Small intestine (tissue), 7 donors: ENCODE measurements around the gene ATOH8. TPM values are rescaled to one million over a fixed set of nuclear protein-coding genes. Genes with fewer than 3 reads are reported as not detected.
A peak's percentile ranks its signal among the peaks of the same experiment; 100 is the strongest.

Source experiments
- DNase-seq, 2 donors: peaks; one replicate each; pipeline versions ENCODE4 v3.0.0 to v3.0.0-alpha.2; 2013
- FAIRE-seq: peaks from 2 replicates; lab custom pipeline; 2012; peaks lifted over from hg19 to GRCh38; lab: Jason Lieb, UNC
- H3K27ac ChIP-seq, 3 donors: one replicate each; pipeline ENCODE4 v1.5.1; 2013; ENCODE audit warnings: low read length in 2 of 3, mild to moderate bottlenecking in 2 of 3, control low read depth in 1 of 3, inconsistent platforms in 1 of 3, low read depth in 1 of 3, moderate library complexity in 1 of 3
- H3K27me3 ChIP-seq, 3 donors: one replicate each; pipeline ENCODE4 v1.6.1; 2013; ENCODE audit warnings: low read length in 3 of 3, inconsistent platforms in 1 of 3; ENCODE audit not compliant: control insufficient read depth in 3 of 3, insufficient read depth in 3 of 3
- H3K36me3 ChIP-seq, 3 donors: one replicate each; pipeline ENCODE4 v1.6.1; 2013; ENCODE audit warnings: low read length in 3 of 3, inconsistent platforms in 1 of 3, low read depth in 1 of 3, mild to moderate bottlenecking in 1 of 3, moderate library complexity in 1 of 3; ENCODE audit not compliant: control insufficient read depth in 3 of 3, insufficient read depth in 2 of 3
- H3K4me1 ChIP-seq, 3 donors: one replicate each; pipeline ENCODE4 v1.6.1; 2013; ENCODE audit warnings: low read length in 2 of 3, inconsistent platforms in 1 of 3, low read depth in 1 of 3, mild to moderate bottlenecking in 1 of 3, moderate library complexity in 1 of 3; ENCODE audit not compliant: control insufficient read depth in 3 of 3, insufficient read depth in 2 of 3
- H3K4me3 ChIP-seq, 3 donors: one replicate each; pipeline ENCODE4 v1.5.1; 2013; ENCODE audit warnings: low read length in 3 of 3, control low read depth in 1 of 3, inconsistent platforms in 1 of 3, low read depth in 1 of 3, mild to moderate bottlenecking in 1 of 3, moderate library complexity in 1 of 3
- H3K9me3 ChIP-seq, 2 donors: one replicate each; pipeline ENCODE4 v1.6.1; 2013; ENCODE audit warnings: low read depth in 1 of 2, low read length in 1 of 2; ENCODE audit not compliant: control insufficient read depth in 2 of 2, insufficient read depth in 1 of 2
- WGBS, 3 donors: extraction: QIAGEN DNeasy Blood & Tissue Kit; methylation state at CpG; one replicate each; pipeline ENCODE4 v1.1.7; 2013; 5-methylcytosine and 5-hydroxymethylcytosine counted together
- polyA plus RNA-seq, 4 donors: library from polyadenylated mRNA; stranded (reverse) in 3 of 4; unstranded in 1 of 4; fragments of 200-250 nt in 3 of 4; fragments of 120-200 nt in 1 of 4; gene quantifications; one replicate each; pipeline versions ENCODE4 v1.2.1 to v1.2.3, GENCODE V29; 2013
- donor health status: healthy with polysubstance abuse.
- donor health status: control.
- donor health status: control.
- donor health status: Bipolar disorder and iron deficiency.
- donor health status: healthy.

The ATOH8 gene
- polyA plus RNA-seq, 4 donors: 1.6 to 18.4 (median 3.7) TPM

DNA sequence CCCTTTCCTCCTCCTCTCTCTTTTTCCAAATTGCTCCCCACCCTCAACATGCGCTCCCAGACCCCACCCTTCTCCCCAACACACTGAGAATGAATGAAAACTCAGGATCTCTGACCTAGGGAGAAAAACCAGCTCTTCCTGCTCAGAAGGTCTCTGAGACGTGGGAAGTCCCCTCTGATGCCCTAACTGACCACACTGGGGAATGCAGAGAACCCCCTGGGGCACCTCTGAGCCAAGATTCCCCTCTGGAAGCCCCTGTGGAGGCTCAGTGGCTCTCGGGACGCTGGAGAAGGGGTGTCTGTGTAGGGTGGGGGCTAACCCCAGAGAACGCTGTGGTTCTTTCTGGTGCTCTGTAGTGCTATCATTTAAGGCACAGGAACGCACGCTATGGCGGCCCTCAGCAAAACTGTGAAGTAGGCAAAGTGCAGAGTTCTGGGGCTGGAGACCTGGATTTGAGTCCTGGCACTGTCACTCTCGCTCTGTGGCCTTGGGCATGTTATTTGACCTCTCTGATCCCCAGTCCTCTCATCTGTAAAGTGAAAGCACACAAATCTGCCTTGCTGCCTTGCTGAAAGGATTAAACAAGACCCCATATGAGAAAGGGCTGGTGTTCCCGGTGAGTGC, 17.1 kb downstream of the ATOH8 start:
- Histone ChIP-seq H3K4me3 (no peak overlapping the region), H3K9me3 (peaks cover 0 to 3% of the 10 kb centered on the region in 2 donors), H3K27ac (no peak overlapping the region), H3K27me3 (peaks cover 0 to 3% (median 3%) of the 10 kb centered on the region in 3 donors), H3K36me3 (peaks cover 0 to 24% (median 0%) of the 10 kb centered on the region in 3 donors), H3K4me1 (peaks cover 0 to 48% (median 5%) of the 10 kb centered on the region in 3 donors)
- WGBS, 3 donors: 81 to 88% (median 85%) methylated on average over 9 to 10 of the region's 10 CpGs
- FAIRE-seq: no peak
- DNase-seq: no peak

- FAIRE-seq: no peak
- H3K27ac ChIP-seq: peak overlapping the region in 1 of 3 donors; percentile 40
These were observed 17.7 kb downstream of the ATOH8 start for GRCh38 chr2:85771486-85771885.

DNA sequence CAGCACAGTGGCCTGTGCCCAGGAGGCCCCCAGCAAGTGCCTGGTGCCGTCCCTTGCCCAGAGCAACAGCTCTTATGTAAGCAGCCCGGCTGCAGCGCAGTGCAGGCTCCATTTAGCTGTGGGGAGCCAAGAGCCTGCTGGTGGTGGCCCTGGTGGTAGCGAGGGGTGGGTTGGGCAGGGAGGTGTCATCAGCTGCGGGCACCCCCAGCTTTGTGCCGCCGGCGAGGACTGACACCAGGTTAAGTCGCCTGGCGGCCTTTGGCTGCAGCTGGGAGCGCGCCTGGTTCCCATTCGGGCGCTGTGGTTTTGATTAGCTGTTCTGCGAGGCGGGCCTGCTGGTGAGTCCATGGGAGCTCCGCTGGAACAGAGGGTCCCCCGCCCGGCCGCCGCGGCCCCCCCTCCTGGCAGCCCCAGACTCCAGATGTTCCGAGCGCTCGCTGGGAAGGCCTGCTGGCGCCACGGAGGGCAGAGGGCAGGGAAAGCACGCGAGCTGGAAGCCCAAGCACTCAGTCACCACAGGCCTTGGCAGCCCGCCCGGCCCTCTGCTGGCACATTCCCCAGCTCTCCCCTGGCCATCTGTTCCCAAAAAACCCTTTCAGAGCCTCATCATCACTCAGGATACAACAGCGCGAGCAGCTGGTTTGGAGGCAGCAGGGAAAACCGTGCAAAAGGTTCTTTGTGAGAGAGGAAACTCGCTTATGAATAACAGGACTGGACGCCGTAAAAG, 18.4 kb downstream of the ATOH8 start:
- Histone ChIP-seq H3K27me3 (no peaks in the 10 kb centered on the region), H3K27ac (peak overlapping the region in 2 of 3 donors; percentile 40 to 58), H3K36me3 (peaks cover 0 to 26% (median 0%) of the 10 kb centered on the region in 3 donors), H3K4me1 (peaks cover 0 to 49% (median 5%) of the 10 kb centered on the region in 3 donors), H3K9me3 (peaks cover 0 to 3% of the 10 kb centered on the region in 2 donors), H3K4me3 (peak overlapping the region in 1 of 3 donors; percentile 22)
- 10 to 17% (median 10%) methylated on average over 35 to 37 of the region's 37 CpGs for WGBS, 3 donors
- FAIRE-seq: no peak
- DNase-seq: peak; percentile 63 to 80

More at GRCh38 chr2:85771486-85771885, 17.7 kb downstream of the ATOH8 start:
- peaks cover 0 to 48% (median 5%) of the 10 kb centered on the region in 3 donors for H3K4me1 ChIP-seq
- H3K27me3 ChIP-seq: peaks cover 0 to 3% (median 0%) of the 10 kb centered on the region in 3 donors
- no peak for DNase-seq
- H3K4me3 ChIP-seq: peak overlapping the region in 1 of 3 donors; percentile 22
- 49 to 66% (median 65%) methylated on average over 4 of the region's 4 CpGs for WGBS, 3 donors
- H3K9me3 ChIP-seq: peaks cover 0 to 3% of the 10 kb centered on the region in 2 donors
- H3K36me3 ChIP-seq: peaks cover 0 to 26% (median 0%) of the 10 kb centered on the region in 3 donors

GRCh38 chr2:85772841-85773491, 19.2 kb downstream of the ATOH8 start:
- no peak for DNase-seq
- H3K4me1 ChIP-seq: peaks cover 0 to 53% (median 5%) of the 10 kb centered on the region in 3 donors
- WGBS, 3 donors: 57 to 76% (median 60%) methylated on average over 16 of the region's 16 CpGs
- H3K4me3 ChIP-seq: no peak overlapping the region
- no peak for FAIRE-seq
- H3K9me3 ChIP-seq: peaks cover 0 to 3% of the 10 kb centered on the region in 2 donors
- peak overlapping the region in 2 of 3 donors; percentile 58 to 78 for H3K27ac ChIP-seq
- H3K36me3 ChIP-seq: peaks cover 0 to 26% (median 0%) of the 10 kb centered on the region in 3 donors
- no peaks in the 10 kb centered on the region for H3K27me3 ChIP-seq

DNA sequence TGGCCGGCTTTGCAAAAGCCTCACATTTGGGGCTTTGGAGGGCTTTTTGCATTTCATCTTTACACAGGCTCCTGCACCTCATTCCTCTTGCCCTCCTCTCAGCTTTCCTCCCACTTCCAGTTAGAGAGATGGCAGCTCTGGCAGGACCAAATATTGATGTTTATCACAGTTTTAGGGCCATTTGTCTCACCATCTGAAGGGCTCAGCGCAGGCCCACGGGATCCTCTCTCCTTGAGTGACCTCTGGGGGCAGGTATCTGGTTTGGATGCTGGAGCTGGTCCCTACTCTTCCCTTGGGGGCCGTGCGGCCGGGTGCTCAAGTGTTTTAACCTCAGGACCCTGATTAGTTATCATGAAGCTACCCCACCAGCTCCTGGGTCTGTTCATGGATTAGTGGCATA, 19.9 kb downstream of the ATOH8 start:
- Histone ChIP-seq H3K27ac (no peak overlapping the region), H3K9me3 (peaks cover 0 to 3% of the 10 kb centered on the region in 2 donors), H3K27me3 (no peaks in the 10 kb centered on the region), H3K4me3 (no peak overlapping the region), H3K4me1 (peaks cover 0 to 49% (median 5%) of the 10 kb centered on the region in 3 donors), H3K36me3 (peaks cover 0 to 21% (median 0%) of the 10 kb centered on the region in 3 donors)
- DNase-seq: no peak
- WGBS, 3 donors: 79 to 86% (median 80%) methylated on average over 6 of the region's 6 CpGs
- no peak for FAIRE-seq

GRCh38 chr2:85774126-85774978, 20.6 kb downstream of the ATOH8 start:
- Histone ChIP-seq H3K4me3 (no peak overlapping the region), H3K36me3 (peaks cover 0 to 24% (median 0%) of the 10 kb centered on the region in 3 donors), H3K27me3 (no peaks in the 10 kb centered on the region), H3K4me1 (peaks cover 0 to 42% (median 5%) of the 10 kb centered on the region in 3 donors), H3K27ac (no peak overlapping the region), H3K9me3 (peaks cover 0 to 3% of the 10 kb centered on the region in 2 donors)
- FAIRE-seq: no peak
- 83 to 86% (median 84%) methylated on average over 9 of the region's 9 CpGs for WGBS, 3 donors
- no peak for DNase-seq

DNA sequence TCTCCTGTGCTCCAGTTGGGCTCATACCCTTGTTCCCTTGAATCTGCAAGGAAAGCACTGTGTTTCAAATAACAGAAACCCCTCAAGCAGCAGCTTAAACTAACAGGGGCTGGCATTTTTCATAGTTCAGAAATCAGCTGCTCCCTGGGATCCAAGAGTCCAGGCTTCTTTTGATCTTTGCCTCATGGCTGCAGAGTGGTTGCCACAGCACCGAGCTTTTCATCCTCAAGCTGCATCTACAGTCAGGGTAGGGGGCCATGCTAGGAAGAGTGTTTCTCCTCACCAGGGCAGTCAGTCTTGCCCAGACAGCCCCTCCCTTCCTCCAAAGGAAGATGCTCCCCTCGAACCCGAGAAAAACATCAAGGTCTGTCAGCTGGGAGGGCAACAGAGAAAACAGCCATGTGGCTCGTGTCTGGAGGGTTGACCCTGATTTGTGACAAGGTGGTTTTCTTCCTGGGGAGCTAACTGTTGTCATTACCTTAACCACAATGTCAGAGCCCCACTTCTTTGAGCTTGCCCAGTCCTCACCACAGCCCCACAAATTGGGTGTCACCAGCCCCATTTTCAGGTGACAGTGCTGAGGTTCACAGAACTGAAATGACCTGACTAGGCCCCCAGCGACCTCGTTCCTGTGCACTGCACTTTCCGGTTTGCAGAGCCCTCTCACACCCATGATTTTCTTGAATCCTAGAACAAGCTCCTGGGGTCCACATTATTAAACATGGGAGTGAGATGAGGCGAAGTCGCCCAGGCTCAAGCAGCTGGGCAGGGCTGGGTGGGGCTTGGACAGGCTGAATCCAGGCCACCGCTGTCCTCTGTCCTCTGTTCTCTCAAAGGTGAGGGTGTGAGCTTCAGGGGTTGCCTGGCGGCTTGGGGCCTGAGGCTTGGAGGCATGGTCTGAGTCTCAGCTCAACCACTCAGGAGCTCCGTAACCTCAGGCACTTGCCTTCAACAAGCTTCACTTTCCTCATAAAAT, 21.9 kb downstream of the ATOH8 start:
- no peaks in the 10 kb centered on the region for H3K27me3 ChIP-seq
- H3K36me3 ChIP-seq: peaks cover 0 to 32% (median 0%) of the 10 kb centered on the region in 3 donors
- no peak for DNase-seq
- no peak overlapping the region for H3K4me3 ChIP-seq
- FAIRE-seq: no peak
- H3K27ac ChIP-seq: no peak overlapping the region
- 84 to 87% (median 85%) methylated on average over 12 of the region's 12 CpGs for WGBS, 3 donors
- peaks cover 0 to 30% (median 5%) of the 10 kb centered on the region in 3 donors for H3K4me1 ChIP-seq
- H3K9me3 ChIP-seq: peaks cover 0 to 3% of the 10 kb centered on the region in 2 donors
